Hepatocyte (in vitro differentiated cells): Measurements from ENCODE around the gene HSPH1.

Experiments used
- EZH2 ChIP-seq: fragments of 200-600 bp; sonication (generic); IDR thresholded peaks from 2 replicates; pipeline ENCODE4 v1.6.1; 2016; ENCODE audit warnings: antibody characterized with exemption, mild to moderate bottlenecking, borderline replicate concordance
- EZH2phosphoT487 ChIP-seq: fragments of 200-600 bp; sonication (generic); IDR thresholded peaks from one replicate; pipeline ENCODE4 v1.6.1; 2018; ENCODE audit warnings: antibody characterized with exemption, mild to moderate bottlenecking, low read depth, moderate library complexity; ENCODE audit not compliant: unreplicated experiment, severe bottlenecking
- TF ChIP-seq, protein P1 (sequence below): fragments of 200-600 bp; sonication (generic); IDR thresholded peaks from 2 replicates; pipeline ENCODE4 v1.5.1; 2016; ENCODE audit warnings: antibody characterized with exemption, mild to moderate bottlenecking; ENCODE audit not compliant: poor library complexity

DNA sequence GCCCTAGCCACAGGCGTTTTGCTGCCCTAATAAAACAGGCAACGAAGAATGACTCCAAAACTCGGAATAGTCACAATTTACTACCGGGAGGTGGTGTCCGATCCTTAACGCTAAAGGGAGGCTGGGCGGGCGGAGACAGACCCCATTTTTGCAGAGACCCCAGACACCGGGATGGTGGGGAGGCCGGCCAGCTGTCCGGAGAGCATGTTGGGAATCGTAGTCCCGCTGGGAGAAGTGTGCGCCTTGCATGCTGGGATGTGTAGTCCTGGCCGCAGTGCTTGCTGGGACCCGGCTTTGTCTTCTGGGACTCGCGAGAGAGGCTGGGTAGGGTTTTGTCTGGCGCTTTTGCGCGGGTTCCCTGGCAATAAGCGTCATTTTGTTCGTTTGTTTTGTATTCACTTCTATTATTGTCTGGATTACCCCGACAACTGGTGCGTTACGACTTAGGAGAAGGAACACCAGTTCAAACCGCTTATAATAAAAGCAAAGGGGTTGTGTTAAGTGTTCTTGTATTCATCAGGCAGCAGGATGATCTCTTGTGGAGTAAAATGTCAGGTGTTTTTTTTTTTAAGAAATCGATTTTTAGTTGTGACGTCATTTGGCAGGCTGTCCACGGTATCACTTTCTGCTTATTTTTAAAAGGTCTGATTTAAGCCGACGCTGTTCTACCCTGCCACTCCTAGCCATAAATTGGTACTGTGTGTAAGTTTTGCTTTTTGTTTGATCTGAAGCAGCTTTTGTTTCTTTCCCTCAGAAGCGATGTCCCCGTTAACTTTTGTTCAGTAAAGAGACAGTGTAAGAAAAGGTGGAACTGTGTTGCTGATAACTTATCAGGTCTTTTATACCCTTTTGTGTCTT is 676 bp upstream of the HSPH1 start:
- TF ChIP-seq, protein P1, sequence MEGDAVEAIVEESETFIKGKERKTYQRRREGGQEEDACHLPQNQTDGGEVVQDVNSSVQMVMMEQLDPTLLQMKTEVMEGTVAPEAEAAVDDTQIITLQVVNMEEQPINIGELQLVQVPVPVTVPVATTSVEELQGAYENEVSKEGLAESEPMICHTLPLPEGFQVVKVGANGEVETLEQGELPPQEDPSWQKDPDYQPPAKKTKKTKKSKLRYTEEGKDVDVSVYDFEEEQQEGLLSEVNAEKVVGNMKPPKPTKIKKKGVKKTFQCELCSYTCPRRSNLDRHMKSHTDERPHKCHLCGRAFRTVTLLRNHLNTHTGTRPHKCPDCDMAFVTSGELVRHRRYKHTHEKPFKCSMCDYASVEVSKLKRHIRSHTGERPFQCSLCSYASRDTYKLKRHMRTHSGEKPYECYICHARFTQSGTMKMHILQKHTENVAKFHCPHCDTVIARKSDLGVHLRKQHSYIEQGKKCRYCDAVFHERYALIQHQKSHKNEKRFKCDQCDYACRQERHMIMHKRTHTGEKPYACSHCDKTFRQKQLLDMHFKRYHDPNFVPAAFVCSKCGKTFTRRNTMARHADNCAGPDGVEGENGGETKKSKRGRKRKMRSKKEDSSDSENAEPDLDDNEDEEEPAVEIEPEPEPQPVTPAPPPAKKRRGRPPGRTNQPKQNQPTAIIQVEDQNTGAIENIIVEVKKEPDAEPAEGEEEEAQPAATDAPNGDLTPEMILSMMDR, result no peak
- TF ChIP-seq EZH2 (no peak), EZH2phosphoT487 (no peak)
